ES-I3 (cell line): Measurements from ENCODE around the gene ATP10A.

Experiments used
- H3K36me3 ChIP-seq: 2 replicates; pipeline ENCODE4 v1.6.1; 2013; ENCODE audit warnings: mild to moderate bottlenecking, low read length, control low read depth, moderate library complexity; ENCODE audit not compliant: insufficient read depth
- H3K4me1 ChIP-seq: 2 replicates; pipeline ENCODE4 v1.6.1; 2013; ENCODE audit warnings: mild to moderate bottlenecking, control low read depth, low read length; ENCODE audit not compliant: insufficient read depth
- H3K9ac ChIP-seq: 2 replicates; pipeline ENCODE4 v1.6.1; 2013; ENCODE audit warnings: low read depth, mild to moderate bottlenecking, low read length, moderate library complexity
- H3K9me3 ChIP-seq: 2 replicates; pipeline ENCODE4 v1.6.1; 2013; ENCODE audit warnings: mild to moderate bottlenecking, low read length, moderate library complexity; ENCODE audit not compliant: control insufficient read depth, insufficient read depth

Gene ATP10A

GRCh38 chr15:25844542-25844941 is 18.6 kb downstream of the ATP10A start:
- Histone ChIP-seq H3K4me1 (peaks cover 14% of the 10 kb centered on the region), H3K9me3 (no peaks in the 10 kb centered on the region), H3K36me3 (no peaks in the 10 kb centered on the region), H3K9ac (no peak overlapping the region)

- H3K36me3 ChIP-seq, result no peaks in the 10 kb centered on the region
- no peaks in the 10 kb centered on the region for H3K9me3 ChIP-seq
- no peak overlapping the region for H3K9ac ChIP-seq
- H3K4me1 ChIP-seq, result peaks cover 10% of the 10 kb centered on the region
Observed at GRCh38 chr15:25844076-25844475, 19.1 kb downstream of the ATP10A start.

DNA sequence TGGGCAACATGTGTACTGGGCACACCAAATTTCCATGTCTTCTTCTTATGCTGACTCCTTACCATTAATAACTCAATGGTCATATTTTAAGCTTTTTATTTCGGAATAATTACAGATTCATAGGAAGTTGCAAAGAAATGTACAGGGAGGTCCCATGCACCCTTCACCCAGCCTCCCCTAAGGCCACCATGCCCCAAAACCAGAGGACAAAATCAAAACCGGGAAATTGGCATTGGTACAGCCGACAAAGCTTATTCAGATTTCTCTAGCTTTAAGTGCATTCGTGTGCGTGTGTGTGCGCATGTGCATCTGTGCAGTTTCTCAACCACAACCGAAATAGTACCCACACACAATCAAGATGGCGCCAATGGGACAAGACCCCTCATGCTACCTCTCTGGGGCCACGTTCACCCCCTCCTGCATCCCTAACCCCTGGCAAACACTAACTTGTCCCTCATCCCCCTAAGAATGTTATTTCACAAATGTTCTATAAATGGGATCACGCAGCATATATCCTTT is 23.4 kb downstream of the ATP10A start:
- Histone ChIP-seq H3K4me1 (no peaks in the 10 kb centered on the region; the same call in 1 of the 2 replicates), H3K9me3 (no peaks in the 10 kb centered on the region)

GRCh38 chr15:25838871-25839195 is 24.3 kb downstream of the ATP10A start:
- Histone ChIP-seq H3K9ac (no peak overlapping the region), H3K4me1 (no peaks in the 10 kb centered on the region; the same call in 1 of the 2 replicates), H3K9me3 (no peaks in the 10 kb centered on the region), H3K36me3 (no peaks in the 10 kb centered on the region)

More for the DNA sequence above, 23.4 kb downstream of the ATP10A start:
- Histone ChIP-seq H3K9ac (no peak overlapping the region), H3K36me3 (no peaks in the 10 kb centered on the region)

DNA sequence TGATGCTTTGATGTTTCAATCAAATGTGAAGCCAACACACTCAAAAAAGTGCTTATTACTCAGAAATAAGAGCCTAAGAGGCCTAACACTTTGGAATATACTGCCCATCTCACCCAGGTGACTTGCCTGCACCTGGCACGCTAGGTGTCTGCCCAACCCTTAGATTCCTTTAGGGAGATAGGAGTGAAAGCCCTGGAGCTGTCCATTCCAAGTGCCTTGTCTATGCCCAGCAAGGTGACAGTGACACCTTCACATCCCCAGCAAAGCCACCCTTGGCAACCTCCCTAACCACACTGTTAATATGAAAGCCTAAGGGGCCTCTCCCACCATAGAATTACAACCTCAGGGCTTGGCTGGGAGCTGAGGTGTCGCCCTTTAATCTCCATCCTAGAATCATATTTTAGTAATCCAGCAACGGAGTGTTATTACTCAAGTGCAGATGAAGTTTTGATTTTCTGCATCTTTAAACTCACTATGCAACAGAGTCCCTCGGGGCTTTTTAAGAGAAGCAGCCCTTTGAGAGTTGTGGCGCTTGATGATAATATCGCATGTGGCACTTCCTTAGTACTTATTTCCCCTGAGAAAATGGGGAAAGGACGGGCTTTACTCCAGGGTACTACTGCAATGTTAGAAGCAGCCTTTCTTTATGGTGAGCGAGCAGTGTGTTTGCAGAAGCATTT is 24.8 kb downstream of the ATP10A start:
- Histone ChIP-seq H3K9me3 (no peaks in the 10 kb centered on the region), H3K36me3 (no peaks in the 10 kb centered on the region), H3K4me1 (no peaks in the 10 kb centered on the region; the same call in 1 of the 2 replicates), H3K9ac (no peak overlapping the region)

GRCh38 chr15:25832158-25832557 is 31.0 kb downstream of the ATP10A start:
- H3K4me1 ChIP-seq, result peaks cover 6% of the 10 kb centered on the region
- H3K9me3 ChIP-seq, result no peaks in the 10 kb centered on the region
- H3K9ac ChIP-seq, result no peak overlapping the region
- H3K36me3 ChIP-seq, result no peaks in the 10 kb centered on the region

- no peaks in the 10 kb centered on the region for H3K36me3 ChIP-seq
- no peaks in the 10 kb centered on the region for H3K9me3 ChIP-seq
- H3K4me1 ChIP-seq, result peaks cover 6% of the 10 kb centered on the region
- no peak overlapping the region for H3K9ac ChIP-seq
Observed at GRCh38 chr15:25830844-25831451, 32.2 kb downstream of the ATP10A start.

GRCh38 chr15:25829073-25829472 is 34.1 kb downstream of the ATP10A start:
- H3K36me3 ChIP-seq, result no peaks in the 10 kb centered on the region
- peaks cover 6% of the 10 kb centered on the region for H3K4me1 ChIP-seq

GRCh38 chr15:25825207-25825606 is 37.9 kb downstream of the ATP10A start:
- no peak overlapping the region for H3K9ac ChIP-seq
- no peaks in the 10 kb centered on the region for H3K9me3 ChIP-seq
- no peaks in the 10 kb centered on the region for H3K36me3 ChIP-seq
- H3K4me1 ChIP-seq, result peaks cover 6% of the 10 kb centered on the region

More at GRCh38 chr15:25829073-25829472, 34.1 kb downstream of the ATP10A start:
- Histone ChIP-seq H3K9me3 (no peaks in the 10 kb centered on the region), H3K9ac (no peak overlapping the region)

- Histone ChIP-seq H3K9ac (no peak overlapping the region), H3K4me1 (peaks cover 6% of the 10 kb centered on the region), H3K9me3 (no peaks in the 10 kb centered on the region), H3K36me3 (no peaks in the 10 kb centered on the region)
Observed at GRCh38 chr15:25824618-25825017, 38.5 kb downstream of the ATP10A start.

- Histone ChIP-seq H3K4me1 (peaks cover 4% of the 10 kb centered on the region; the same call in 1 of the 2 replicates), H3K9me3 (no peaks in the 10 kb centered on the region), H3K9ac (no peak overlapping the region), H3K36me3 (no peaks in the 10 kb centered on the region)
Observed at GRCh38 chr15:25812845-25813244, 50.3 kb downstream of the ATP10A start.

DNA sequence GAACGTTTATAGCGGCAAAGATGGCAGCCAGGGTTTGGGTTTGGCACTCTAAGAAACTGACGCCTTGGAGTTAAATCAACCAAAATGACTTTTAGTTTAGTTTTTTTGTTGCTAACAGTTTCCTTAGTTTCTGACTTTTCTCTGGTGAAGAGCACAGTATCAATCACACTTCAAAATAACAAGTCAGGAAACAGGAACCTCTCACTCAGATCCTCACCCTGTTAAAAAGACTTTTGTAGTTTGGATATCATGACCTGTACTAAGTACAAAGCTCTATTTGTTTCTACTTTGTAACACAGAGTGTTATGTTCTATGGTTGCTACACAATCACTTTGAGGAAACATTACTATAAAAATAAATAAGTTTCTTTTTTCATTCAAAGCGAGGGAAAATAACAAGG is 51.1 kb downstream of the ATP10A start:
- H3K9ac ChIP-seq, result no peak overlapping the region

DNA sequence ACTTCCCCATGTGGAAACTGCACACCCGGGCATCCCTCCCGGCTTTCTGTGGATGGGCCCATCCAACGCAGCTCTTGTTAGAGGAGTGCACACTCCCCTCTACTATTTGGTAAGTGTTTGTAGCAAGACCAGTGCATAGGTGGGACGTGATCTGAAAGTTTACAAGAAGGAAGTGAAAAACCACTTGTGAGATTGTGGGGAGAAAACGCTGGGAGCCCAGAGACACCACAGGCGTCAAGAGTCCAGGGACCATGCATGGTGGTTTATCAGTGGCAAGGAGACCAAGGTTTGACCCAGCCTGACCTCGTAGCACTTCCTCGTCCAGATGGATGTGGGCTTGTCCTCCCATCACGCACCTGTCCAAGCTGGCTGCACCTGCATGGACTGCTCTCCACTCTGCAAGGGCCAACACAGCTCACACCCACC is 51.6 kb downstream of the ATP10A start:
- Histone ChIP-seq H3K36me3 (no peaks in the 10 kb centered on the region), H3K9ac (no peak overlapping the region), H3K4me1 (peaks cover 4% of the 10 kb centered on the region; the same call in 1 of the 2 replicates), H3K9me3 (no peaks in the 10 kb centered on the region)

More for the DNA sequence above, 51.1 kb downstream of the ATP10A start:
- Histone ChIP-seq H3K4me1 (peaks cover 4% of the 10 kb centered on the region; the same call in 1 of the 2 replicates), H3K36me3 (no peaks in the 10 kb centered on the region), H3K9me3 (no peaks in the 10 kb centered on the region)

DNA sequence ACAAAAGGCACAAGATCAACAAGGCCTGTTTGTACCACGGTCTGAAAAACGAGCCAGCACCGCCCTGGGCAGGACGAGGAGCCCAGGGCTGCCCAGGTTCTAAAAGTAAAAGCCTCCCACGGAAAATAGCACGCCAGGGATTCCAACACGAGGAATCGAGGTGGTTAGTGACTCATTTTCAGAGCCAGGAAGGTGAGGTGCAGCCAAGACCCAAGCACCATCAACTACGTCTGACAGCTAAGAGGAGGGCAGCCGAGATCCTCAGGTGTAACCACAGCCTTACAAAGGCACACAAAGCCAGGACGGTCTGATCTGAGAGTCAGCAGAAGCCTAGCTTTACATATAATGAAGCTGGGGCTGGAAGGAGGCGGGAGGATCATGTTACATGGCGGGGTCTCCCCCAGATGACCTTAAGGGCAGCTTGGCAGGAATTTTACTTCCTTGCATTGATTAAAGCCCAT is 52.5 kb downstream of the ATP10A start:
- H3K9ac ChIP-seq, result no peak overlapping the region
- no peaks in the 10 kb centered on the region for H3K9me3 ChIP-seq
- H3K4me1 ChIP-seq, result peaks cover 4% of the 10 kb centered on the region; the same call in 1 of the 2 replicates
- H3K36me3 ChIP-seq, result no peaks in the 10 kb centered on the region

DNA sequence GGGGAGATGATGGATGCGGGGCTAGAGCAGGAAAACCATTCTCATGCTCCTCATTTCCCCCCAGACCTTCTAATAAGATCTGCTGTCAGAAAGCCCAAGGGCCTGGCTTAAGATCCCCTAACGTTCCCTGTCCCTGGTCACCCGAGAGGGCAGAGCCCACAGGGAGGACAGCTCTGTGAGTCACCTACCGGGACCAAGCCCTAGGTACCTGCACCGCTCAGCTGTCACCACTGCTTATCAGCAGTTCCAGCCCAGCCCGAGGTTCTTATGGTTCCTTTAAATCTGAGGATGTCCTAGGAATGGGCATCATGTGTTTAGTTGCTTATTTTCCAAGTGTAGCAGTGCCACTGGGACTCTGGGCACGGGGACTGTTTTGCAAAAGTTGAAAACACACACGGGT is 53.0 kb downstream of the ATP10A start:
- Histone ChIP-seq H3K4me1 (peaks cover 4% of the 10 kb centered on the region; the same call in 1 of the 2 replicates), H3K9ac (no peak overlapping the region), H3K36me3 (no peaks in the 10 kb centered on the region), H3K9me3 (no peaks in the 10 kb centered on the region)
